GM19397 (cell line): ENCODE data around the gene MBNL2.

ENCODE experiments used
- ATAC-seq: cut with Tn5 transposase; IDR thresholded peaks from one replicate; pipeline ENCODE4 v1.9.1; 2021; ENCODE audit warnings: mild to moderate bottlenecking, moderate library complexity; ENCODE audit not compliant: unreplicated experiment

Gene MBNL2

GRCh38 chr13:97249796-97250495 is 27.8 kb downstream of the MBNL2 start:
- no peak for ATAC-seq

GRCh38 chr13:97250560-97250959 is 28.4 kb downstream of the MBNL2 start:
- no peak for ATAC-seq

GRCh38 chr13:97252735-97253134 is 30.6 kb downstream of the MBNL2 start:
- no peak for ATAC-seq

GRCh38 chr13:97253581-97254293 is 31.6 kb downstream of the MBNL2 start:
- no peak for ATAC-seq

GRCh38 chr13:97254816-97255215 is 32.7 kb downstream of the MBNL2 start:
- ATAC-seq = no peak

- ATAC-seq = no peak
Measured at GRCh38 chr13:97255515-97256021, 33.4 kb downstream of the MBNL2 start.

- ATAC-seq = no peak
Measured at GRCh38 chr13:97256343-97256783, 34.2 kb downstream of the MBNL2 start.

GRCh38 chr13:97257228-97257755 is 35.2 kb downstream of the MBNL2 start:
- ATAC-seq = no peak

- peak; percentile 47 for ATAC-seq
Measured at GRCh38 chr13:97257800-97258799, 36.0 kb downstream of the MBNL2 start.

- no peak for ATAC-seq
Measured at GRCh38 chr13:97258801-97259200, 36.7 kb downstream of the MBNL2 start.

GRCh38 chr13:97259410-97259797 is 37.3 kb downstream of the MBNL2 start:
- no peak for ATAC-seq

GRCh38 chr13:97259798-97260714 is 37.9 kb downstream of the MBNL2 start:
- ATAC-seq = no peak

GRCh38 chr13:97261254-97262005 is 39.3 kb downstream of the MBNL2 start:
- ATAC-seq = peak; percentile 69

- no peak for ATAC-seq
Measured at GRCh38 chr13:97262058-97262457, 39.9 kb downstream of the MBNL2 start.

GRCh38 chr13:97263160-97263559 is 41.0 kb downstream of the MBNL2 start:
- ATAC-seq = no peak

GRCh38 chr13:97264663-97265062 is 42.5 kb downstream of the MBNL2 start:
- no peak for ATAC-seq

GRCh38 chr13:97266332-97266731 is 44.2 kb downstream of the MBNL2 start:
- ATAC-seq = no peak

GRCh38 chr13:97266772-97267417 is 44.8 kb downstream of the MBNL2 start:
- no peak for ATAC-seq
